HG03175 (cell line): ENCODE results near the gene MYO19.
"Not testable (repeated sequence)": the region's sequence is repeated elsewhere in the genome, so short reads cannot be mapped to it uniquely, and the experiment has no call there.

ENCODE experiments used
- ATAC-seq: cut with Tn5 transposase; IDR thresholded peaks from one replicate; pipeline ENCODE4 v1.9.1; 2021; ENCODE audit warnings: mild to moderate bottlenecking, moderate library complexity; ENCODE audit not compliant: unreplicated experiment

Gene MYO19

DNA sequence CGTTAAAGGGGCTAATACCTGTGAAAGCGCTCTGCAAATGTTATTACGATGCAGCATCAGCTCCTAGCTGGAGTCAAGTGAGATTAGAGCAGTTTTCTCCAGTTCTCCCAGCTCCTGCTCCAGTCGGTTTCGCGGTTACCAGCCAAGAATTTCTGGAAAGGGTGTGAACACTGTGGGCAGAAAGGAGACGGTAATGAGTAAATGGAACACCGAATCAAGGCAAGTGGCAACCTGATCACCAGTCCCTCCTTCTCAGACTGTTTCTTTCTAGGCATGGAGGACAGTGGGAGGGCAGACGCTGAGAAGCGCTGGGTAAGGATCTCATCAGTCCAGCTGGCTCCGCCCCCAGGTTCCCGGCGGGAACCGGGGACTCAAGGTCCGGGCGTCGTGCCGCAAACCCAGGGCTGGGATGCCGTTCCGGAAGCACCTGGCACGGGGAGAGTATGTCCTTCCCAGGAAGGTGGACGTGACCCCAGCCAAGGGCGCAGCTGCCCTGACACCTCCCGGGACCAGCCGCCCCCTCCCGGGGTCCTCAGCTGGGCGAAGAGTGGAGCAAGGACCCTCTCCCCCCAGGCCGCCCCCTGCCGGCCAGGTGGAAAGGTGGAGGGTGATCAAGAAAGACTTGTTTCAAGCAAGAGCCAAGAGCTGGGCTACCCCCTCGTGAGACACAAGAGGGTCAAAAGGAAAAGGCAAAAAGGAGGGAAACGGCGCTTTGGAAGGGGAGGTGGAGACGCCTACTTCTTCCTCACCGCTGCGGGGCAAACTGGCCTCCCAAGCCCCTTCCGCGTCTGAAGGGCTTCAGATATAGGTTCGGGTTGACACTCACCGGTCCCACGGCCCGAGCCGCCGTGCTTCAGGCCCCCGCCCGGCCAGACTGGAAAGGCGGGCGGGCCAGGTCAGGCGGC, 481 bp downstream of the MYO19 start:
- ATAC-seq = peak; percentile 31

DNA sequence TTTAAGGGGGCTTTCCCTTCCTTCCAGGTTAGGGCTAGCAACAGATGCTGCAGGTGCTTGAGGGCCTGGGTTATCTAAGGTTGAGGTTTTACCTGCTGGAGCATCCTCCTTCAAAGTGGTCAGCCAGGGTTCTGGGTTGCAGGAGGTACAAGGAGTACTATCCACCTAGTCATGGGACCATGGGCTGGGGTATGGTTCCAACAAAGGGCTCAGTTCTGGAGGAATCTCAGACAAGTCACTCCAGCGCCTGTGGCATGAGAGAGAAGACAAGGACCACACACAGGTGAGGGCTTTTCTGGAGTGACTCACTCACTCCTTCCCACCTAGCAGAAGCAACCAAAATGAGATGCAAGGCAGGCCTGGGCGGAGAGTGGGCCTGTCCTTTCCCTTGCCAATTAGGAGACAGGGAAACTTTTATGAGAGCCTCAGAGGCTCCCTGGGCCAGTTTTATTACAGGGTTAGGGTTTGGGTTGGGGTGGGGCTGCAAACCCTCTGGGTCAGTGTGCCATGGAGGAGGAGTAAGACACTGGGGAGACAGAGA, 2.2 kb downstream of the MYO19 start:
- ATAC-seq = no peak

DNA sequence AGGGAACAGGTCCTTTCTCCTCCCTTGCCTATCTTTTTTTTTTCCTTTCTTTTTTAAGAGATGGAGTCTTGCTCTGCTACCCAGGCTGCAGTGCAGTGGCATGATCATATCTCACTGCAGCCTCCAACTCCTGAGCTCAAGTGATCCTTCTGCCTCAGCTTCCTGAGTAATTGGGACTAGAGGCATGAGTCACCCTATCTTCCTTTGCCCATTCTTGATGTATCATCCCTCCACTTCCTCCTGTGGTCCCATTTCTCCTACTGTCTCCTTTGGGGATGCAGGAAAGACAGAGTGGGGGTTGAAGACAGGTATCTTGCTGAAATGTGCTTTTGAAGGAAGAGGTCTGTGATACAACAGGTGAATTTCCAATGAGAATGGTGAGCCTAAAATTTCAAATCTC, 5.5 kb downstream of the MYO19 start:
- ATAC-seq = no peak

DNA sequence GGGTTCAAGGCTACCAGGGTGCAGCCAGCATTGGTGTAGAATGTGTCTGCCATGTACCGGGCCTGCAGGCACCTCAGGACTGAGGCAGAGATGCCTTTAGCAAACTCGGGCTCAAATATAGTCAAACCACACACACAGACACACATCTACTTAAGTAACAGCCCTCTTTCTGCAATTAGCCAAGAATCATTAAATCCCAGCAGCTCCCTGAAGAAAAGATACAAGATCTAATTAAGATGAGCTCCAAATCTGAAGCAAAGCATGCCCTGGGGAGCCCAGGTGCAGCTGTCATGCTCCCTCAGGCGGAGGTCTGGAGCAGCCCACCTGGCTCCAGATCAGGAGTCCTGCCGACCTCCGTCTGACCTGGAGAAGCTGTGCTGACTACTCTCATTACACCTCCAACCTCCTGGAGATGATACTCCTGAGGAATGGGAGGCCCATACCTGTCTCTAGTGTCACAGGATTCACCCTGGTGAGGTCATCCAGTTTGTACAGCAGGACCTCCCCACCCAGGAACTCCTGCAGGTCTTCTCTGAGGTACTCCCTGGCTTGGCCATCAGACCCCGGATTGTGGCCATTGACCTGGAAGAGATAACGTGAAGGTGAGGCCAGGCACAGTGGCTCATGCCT, 6.9 kb downstream of the MYO19 start:
- ATAC-seq = no peak

DNA sequence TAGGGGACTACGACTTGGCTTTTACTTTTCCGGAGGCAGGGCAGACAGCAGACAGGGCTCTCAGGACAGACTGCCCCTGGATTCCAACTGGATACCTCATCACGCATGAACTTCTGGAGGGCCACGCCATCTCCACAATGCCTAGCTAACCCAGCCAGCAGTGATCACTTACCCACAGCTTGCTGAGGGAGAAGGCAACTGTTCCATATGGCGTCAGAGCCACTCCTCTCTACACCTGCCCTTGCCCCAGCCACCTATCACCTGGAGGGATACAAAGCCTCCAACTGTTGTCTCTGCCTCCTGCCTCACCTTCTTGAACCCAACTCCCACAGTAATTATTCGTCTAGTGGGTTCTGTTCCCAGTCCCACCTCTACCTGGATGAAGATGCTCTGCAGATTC, 8.8 kb downstream of the MYO19 start:
- ATAC-seq = no peak

DNA sequence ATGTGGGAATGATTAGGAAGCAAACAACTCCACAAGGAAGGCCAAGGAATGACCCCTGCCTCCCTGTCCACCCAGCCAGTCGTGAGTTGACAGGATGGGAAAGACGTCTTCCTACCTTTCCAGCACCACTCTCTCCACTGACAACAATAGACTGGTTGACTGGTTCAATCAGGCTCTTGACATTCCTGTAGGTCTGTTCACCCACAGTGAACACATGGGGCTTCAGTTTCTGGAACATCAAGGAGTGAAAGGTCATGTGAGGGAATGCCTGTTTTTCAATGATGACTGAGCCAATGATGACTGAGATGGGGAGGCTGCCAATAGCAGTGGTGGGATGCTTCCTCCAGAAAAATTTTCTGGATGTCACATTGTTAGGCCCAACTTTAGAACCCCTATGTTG, 9.6 kb downstream of the MYO19 start:
- ATAC-seq = no peak

DNA sequence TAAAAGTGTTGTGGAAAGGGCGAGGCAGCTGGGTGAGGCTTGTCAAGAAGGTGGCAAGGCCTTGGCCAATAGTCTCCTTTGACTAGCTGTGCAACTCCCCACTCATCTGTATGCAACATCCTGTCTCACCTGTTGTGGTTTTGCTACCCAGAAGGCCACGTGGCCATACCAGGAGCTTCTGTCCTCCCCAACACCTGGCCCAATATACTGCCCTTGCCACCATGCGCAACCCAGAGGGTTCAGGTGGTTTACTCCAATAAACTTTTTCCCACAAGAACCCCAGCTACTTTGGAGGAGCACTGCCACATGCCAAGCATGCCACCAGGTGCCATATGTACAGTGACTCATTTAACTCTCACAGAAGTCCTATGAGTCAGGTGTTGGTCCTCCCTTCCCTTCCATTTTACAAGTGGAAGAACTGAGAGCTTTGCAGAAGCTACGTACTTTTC, 10.2 kb downstream of the MYO19 start:
- ATAC-seq = no peak

DNA sequence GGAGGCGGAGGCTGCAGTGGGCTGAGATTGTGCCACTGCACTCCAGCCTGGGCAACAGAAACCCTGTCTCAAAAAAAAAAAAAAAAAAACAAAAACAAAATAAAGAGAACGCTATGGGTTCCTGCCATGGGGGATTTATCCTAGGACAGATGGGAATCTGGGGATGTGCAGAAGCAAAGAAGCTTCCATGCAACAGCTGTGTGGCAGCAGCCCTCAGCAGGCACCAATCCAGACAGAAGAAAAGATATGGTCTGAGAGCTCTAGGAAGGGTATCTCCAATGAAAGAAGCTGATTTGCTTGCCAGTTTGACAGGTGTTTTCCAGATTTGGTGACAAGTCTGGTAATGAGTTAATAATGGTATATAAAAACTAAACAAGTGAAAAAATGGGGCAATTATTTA, 11.6 kb downstream of the MYO19 start:
- no peak for ATAC-seq

DNA sequence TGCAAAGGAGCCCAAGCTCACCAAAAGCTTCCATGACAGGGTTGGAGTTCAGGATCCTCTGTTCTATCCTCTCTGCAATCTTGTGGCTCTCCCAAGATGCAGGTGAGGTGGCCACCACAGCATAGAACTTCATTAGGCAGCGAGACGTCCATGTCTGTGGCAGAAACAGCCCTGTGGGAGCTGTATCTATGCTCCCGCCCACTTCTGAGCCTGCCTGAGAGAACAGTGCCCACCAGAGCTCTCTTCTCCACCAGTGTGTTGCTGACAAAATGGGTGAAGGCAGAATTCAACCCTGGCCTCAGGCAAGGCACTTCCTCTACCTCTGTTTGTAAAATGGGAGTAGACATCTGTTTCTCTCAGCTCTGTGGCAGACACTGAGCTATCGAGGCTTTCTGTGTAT, 18.8 kb downstream of the MYO19 start:
- ATAC-seq = no peak

DNA sequence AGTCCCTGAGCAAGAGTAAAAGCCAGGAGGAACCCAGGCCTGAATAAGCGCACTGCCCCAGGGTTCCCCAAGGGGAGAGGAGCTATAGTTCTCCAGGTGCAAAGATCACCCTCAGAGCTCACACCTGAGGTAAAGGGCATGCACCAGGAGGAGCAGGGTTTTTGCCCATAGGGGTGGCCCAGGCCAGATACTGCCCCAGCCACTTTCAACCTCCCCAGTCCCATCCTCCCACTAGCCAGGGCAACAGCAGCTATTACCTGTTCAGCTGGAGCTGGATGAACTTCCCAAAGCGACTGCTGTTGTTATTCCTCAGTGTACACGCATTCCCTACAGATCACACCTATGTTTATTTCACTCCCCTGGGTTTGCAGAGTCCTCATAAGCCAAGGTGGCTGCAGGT, 19.8 kb downstream of the MYO19 start:
- ATAC-seq = no peak

DNA sequence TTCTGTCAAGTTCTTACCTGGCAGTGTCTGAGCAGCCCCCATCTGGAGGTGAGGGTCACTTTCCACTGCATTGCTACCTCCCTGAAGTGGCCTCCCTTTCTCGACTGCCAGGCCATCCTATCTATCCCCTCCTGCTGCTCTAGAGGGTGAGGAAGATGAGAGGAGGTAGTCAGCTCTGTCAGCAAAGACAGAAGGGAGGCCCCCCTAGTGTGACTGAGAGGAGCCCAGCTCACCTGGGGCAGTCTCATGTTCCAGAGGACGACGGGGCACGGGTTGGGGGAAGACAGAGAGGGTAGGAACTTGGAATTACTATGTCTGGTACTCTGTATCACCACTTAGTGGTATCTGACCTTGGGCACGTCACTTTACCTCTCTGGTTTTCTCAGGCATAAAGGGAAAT, 22.0 kb downstream of the MYO19 start:
- no peak for ATAC-seq

DNA sequence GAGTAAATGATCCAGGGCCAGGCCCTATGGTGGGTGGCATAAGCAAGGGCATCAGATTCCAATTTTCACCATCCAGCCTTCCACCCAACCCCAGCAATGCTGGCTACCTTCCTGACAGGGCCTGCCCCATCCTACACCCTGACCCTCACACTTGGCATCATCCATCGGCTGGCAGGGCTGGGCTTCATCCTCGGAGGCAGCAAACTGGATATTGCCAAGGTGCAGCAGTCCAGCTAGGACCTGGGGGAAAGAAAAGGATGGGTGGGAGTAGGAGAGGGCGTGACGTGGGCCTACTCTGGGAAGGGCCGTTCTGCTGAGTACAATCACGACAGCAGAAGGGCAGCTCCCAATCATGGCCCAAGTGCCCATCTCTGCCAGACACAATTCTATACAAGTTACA, 23.5 kb downstream of the MYO19 start:
- ATAC-seq = no peak

DNA sequence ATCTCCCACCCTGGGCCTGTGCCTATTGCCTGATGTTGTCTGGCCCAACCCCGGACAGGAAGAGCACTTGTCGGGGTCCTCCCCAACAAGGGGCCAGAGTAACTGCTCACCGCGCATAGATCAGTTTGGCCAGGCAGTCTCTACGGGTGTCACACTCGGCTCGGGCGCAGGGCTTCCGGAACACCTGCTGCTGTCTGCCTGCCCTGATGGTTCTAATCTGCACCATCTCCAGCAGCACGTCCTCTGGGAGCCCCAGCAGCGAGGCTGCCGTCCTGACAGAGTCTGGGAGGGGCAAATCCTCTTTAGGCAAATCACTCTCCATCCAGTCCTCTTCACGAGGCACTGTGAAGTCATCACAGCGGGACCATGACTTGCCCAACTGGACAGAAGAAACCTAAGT, 24.0 kb downstream of the MYO19 start:
- ATAC-seq = no peak

DNA sequence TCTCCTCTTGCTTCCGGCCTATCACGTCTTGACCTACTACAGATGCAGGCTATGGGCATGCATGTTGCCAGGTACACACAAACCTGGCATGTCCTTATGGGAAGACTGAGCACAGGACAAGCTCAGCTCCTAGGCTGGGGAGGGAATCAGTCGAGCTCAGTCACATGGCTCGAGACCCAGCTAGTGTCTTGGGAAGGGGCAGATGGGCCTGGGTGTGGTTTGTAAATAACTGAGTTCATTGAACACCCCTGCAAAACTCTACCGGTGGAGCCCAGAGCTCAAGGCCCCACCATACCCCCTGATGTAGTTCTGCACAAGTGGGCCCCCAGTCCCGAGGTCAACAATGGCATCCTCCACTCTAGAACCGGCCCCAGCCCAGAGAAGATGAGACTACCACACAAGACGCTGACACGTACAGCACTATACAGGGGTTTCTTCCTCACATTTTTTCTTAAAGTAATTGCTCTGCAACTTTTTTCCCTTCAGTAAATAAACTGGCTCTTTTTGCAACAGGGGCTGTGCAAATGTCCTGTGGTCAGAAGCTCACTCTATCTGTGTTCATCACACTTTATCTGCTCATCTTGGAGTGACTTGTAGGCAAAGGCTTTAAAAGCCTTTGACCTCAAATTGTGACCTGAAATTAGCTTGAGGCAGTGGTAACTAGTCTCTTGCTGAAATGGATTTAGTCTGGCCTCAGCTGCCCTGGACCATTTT, 25.2 kb downstream of the MYO19 start:
- ATAC-seq = no peak

DNA sequence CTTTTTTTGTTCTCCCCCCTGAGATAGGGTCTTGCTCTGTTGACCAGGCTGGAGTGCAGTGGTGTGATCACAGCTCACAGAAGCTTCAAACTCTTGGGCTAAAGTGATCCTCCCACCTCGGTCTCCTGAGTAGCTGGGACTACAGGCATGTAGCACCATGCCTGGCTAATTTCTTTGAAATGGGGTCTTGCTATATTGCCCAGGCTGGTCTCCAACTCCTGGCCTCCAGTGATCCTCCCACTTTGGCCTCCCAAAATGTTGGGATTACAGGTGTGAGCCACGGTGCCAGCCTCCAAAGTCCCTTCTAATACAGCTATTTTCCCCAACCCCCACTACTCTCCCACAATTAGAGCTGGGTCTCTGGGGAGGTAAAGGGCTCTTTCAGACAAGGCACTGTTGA, 26.2 kb downstream of the MYO19 start:
- ATAC-seq = not testable (repeated sequence)

DNA sequence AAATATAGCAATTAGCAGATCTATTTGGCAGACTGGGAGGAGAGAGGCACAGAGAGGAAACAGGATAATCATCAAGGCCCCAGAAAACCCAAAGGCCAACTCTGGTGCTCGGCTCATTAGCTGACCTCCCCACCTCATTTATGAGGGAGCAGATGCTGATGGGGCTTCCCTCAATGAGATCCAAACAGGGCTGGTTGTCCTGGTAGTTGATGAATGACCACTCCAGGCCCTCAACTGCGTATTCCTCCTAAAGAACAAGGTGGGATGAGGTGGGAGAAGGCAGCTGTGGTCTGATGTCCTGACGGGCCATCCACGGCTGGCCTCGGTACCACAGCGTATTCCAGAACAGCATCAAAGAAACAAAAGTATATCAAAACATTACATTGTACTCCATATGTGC, 27.4 kb downstream of the MYO19 start:
- ATAC-seq = no peak

DNA sequence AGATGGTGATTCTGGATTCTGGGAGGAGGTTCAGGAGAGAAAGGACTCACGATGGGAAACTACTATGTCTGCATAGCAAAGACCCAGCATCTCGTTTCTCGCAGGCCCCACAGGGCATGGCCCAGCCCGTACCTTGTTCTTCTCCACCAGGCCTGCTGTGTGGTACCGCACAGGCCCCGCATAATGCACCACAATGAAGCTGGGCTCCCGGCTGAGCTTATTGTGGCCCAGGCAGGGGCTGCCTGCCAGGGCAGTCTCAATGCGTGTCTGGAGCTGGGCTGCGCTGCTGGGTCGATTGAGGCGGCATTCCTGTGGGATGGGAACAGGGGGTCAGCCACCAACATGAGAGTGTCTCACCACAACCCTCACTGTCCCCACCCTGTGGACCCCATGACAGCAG, 27.8 kb downstream of the MYO19 start:
- no peak for ATAC-seq

DNA sequence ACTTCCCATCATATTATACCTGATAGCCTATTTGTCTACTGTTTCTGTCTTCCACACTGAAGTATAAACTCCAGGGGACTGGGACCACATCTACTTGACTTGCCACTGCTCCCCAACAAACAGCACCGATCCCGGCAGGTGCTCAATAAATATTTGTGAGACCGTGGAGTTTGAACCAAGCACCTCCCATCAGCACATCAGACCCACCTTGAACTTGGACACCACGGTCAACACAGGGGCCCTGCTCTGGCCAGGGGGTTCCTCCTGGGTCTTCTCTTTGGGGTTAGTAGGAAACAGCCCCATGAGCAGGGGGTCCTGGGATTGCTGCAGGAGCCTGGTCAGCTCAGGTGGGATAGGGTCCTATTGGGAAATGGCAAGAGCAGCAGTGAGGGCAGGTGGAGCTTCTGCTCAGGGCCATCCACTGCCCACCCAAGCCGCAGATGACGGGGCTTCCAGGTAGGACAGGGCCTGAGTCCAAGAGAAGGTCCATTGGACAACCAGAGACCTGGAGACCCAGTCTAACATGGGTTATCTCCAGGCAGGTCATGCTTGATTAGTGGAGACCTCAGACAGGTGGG, 28.3 kb downstream of the MYO19 start:
- ATAC-seq = no peak

DNA sequence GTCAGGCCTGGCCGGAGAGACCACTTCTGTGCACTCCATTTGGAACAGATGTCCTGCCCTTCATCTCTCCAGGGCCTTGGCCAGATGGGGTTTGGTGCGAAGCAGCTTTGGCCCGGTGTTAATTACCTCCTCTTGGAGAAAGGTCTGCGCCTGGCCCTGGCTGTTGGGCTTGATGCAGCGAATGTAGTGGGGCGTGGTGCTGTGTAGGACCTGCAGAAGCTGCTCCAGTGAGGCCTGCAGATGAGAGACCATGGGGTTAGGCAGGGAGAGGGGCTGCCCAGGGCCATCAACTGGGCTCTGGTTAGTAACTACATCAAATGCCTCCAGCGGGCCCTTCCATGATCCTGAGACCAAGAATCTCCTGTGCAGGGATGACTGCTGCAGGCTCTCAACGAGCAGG, 29.5 kb downstream of the MYO19 start:
- ATAC-seq = no peak

DNA sequence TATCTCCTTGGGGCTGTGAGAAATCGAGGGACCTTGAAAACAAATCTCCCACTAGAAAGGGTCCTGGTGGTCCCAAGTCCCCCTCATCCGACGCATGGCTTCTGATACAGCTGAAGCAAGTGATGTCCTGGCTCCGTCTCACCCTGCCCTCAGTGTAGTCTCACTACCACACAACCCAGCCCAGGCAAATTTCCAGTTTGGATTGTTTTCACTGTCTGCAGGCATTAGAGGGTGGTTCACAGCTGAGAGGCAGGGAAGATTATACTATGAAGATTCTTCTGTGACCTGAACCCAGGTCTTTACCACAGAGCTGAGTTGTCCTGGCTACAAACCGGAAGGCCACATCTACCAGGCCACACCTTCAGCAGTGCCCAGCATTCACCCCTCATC, 30.5 kb downstream of the MYO19 start:
- ATAC-seq = no peak

DNA sequence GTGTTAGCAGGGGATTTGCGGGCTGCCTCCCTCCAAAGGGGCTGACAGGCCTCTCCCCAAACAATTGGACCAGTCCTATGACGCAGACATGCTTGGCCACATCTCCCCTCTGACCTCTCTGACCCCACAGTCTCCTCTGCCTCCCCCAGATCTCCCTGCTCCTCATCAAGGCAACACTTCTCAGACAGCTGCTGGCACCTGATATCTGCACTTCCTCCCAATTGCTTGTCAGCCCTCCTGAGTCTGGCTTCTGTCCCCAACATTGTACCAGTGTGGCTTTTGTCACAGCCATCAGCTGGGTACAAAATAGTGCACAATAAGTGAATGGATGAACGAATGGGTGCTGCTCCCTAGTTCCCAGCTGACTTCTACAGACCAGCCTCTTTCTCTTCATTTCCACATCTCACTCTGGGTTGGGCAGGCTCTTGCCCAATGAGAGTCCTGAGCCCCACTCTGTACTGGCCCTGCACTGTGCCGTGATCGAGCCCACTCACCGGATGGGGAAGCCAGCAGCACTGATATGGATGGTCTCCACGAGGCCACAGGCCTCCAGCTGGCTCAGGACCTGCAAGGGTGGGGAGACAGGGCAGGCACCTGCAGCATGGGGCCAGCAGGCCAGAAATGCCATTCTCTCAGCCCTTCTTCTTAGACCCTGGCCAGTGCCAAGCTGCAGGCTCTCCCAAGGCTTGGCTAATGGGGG, 31.1 kb downstream of the MYO19 start:
- ATAC-seq = no peak
